Measurements from ENCODE around the gene KRT3. TPM values are rescaled to one million over a fixed set of nuclear protein-coding genes. Genes with fewer than 3 reads are reported as not detected.
A peak's percentile ranks its signal among the peaks of the same experiment; 100 is the strongest.

The KRT3 gene
- total and polyA plus RNA-seq, 9 of the 15 experiments (the other 6 are each of a cell fraction or from before 2014, with no cell fraction given): not detected

- TF ChIP-seq CLOCK (CRISPR knock-in tag; IDR thresholded peaks at IDR 0.05; ENCODE audit: borderline replicate concordance): no peak
- TF ChIP-seq BRF2 (IDR thresholded peaks at IDR 0.05; ENCODE audit: borderline replicate concordance, insufficient read depth, insufficient read length): no peak
- TF ChIP-seq NR0B1 (IDR thresholded peaks at IDR 0.05; ENCODE audit: partially characterized antibody): no peak
- TF ChIP-seq CTCFL (IDR thresholded peaks at IDR 0.05; ENCODE audit: borderline replicate concordance, insufficient read depth, low read depth, low read length, poor library complexity, severe bottlenecking): no peak
- TF ChIP-seq PREB (CRISPR knock-in tag; IDR thresholded peaks at IDR 0.05): no peak
- no peak for TF ChIP-seq PHF8 (IDR thresholded peaks at IDR 0.05; ENCODE audit: borderline replicate concordance, low read length)
- TF ChIP-seq ZNF121 (CRISPR knock-in tag; conservative IDR thresholded peaks at IDR 0.05): no peak
- TF ChIP-seq ETV1 (tag; conservative IDR thresholded peaks at IDR 0.05; ENCODE audit: low read depth): peak; percentile 67
- TF ChIP-seq ZNF449 (CRISPR knock-in tag; IDR thresholded peaks at IDR 0.05): no peak
Observed at GRCh38 chr12:52836042-52836466, 40.1 kb upstream of the KRT3 start (continued).
